WTC11 (cell line): ENCODE data around the gene IMP3.
"Not testable (repeated sequence)": the region's sequence is repeated elsewhere in the genome, so short reads cannot be mapped to it uniquely, and the experiment has no call there.

Experiments
- CREB1 ChIP-seq: sonication (generic); formaldehyde crosslinking; IDR thresholded peaks from 2 replicates; pipeline ENCODE4 v1.8.0; 2023; ENCODE audit warnings: mild to moderate bottlenecking, missing genetic modification reagents
- ESRRA ChIP-seq: sonication (generic); formaldehyde crosslinking; IDR thresholded peaks from 2 replicates; pipeline ENCODE4 v1.8.1; 2022; ENCODE audit warnings: mild to moderate bottlenecking, missing genetic modification reagents, borderline replicate concordance
- GABPB1 ChIP-seq: sonication (generic); formaldehyde crosslinking; IDR thresholded peaks from 2 replicates; pipeline ENCODE4 v1.8.1; 2023; ENCODE audit warnings: mild to moderate bottlenecking, missing genetic modification reagents
- NR2C2 ChIP-seq: sonication (generic); formaldehyde crosslinking; IDR thresholded peaks from 2 replicates; pipeline ENCODE4 v1.8.0; 2022; ENCODE audit warnings: mild to moderate bottlenecking, missing genetic modification reagents
- TF ChIP-seq, protein P1 (sequence below): fragments of 200-600 bp; IDR thresholded peaks from 2 replicates; pipeline ENCODE4 v1.8.0; 2022; ENCODE audit warnings: antibody characterized with exemption
- TF ChIP-seq, protein P2 (sequence below): sonication (generic); formaldehyde crosslinking; IDR thresholded peaks from 2 replicates; pipeline ENCODE4 v1.8.1; 2023; ENCODE audit warnings: mild to moderate bottlenecking, missing genetic modification reagents, moderate library complexity
- TF ChIP-seq, protein P3 (sequence below): sonication (generic); formaldehyde crosslinking; conservative IDR thresholded peaks from 2 replicates; pipeline ENCODE4 v1.8.1; 2022; ENCODE audit warnings: mild to moderate bottlenecking, missing genetic modification reagents
- TF ChIP-seq, protein P4 (sequence below): fragments of 250-450 bp; sonication (Bioruptor Pico); IDR thresholded peaks from 2 replicates; pipeline ENCODE4 v1.8.0; 2021; ENCODE audit warnings: mild to moderate bottlenecking
- TF ChIP-seq, protein P5 (sequence below): sonication (generic); formaldehyde crosslinking; IDR thresholded peaks from 2 replicates; pipeline ENCODE4 v1.8.0; 2022; ENCODE audit warnings: mild to moderate bottlenecking, missing genetic modification reagents

DNA sequence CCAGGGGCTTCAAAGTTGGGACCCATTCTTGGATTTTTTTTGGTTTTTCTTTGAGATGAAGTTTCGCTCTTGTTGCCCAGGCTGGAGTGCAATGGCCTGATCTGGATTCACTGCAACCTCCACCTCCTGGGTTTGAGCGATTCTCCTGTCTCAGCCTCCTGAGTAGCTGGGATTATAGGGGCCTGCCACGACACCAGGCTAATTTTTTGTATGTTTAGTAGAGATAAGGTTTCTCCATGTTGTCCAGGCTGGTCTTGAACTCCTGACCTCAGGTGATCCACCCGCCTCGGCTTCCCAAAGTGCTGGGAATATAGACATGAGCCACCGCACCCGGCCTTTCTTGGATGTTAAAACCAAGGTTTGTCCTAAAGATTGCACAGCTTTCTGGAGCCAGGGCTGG lies 6.1 kb downstream of the IMP3 start:
- TF ChIP-seq, protein P1, sequence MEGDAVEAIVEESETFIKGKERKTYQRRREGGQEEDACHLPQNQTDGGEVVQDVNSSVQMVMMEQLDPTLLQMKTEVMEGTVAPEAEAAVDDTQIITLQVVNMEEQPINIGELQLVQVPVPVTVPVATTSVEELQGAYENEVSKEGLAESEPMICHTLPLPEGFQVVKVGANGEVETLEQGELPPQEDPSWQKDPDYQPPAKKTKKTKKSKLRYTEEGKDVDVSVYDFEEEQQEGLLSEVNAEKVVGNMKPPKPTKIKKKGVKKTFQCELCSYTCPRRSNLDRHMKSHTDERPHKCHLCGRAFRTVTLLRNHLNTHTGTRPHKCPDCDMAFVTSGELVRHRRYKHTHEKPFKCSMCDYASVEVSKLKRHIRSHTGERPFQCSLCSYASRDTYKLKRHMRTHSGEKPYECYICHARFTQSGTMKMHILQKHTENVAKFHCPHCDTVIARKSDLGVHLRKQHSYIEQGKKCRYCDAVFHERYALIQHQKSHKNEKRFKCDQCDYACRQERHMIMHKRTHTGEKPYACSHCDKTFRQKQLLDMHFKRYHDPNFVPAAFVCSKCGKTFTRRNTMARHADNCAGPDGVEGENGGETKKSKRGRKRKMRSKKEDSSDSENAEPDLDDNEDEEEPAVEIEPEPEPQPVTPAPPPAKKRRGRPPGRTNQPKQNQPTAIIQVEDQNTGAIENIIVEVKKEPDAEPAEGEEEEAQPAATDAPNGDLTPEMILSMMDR = not testable (repeated sequence)
- not testable (repeated sequence) for TF ChIP-seq NR2C2; CREB1 (CRISPR knock-in tag); GABPB1; ESRRA (CRISPR knock-in tag)
- TF ChIP-seq, protein P2, sequence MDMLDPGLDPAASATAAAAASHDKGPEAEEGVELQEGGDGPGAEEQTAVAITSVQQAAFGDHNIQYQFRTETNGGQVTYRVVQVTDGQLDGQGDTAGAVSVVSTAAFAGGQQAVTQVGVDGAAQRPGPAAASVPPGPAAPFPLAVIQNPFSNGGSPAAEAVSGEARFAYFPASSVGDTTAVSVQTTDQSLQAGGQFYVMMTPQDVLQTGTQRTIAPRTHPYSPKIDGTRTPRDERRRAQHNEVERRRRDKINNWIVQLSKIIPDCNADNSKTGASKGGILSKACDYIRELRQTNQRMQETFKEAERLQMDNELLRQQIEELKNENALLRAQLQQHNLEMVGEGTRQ (CRISPR knock-in tag) = not testable (repeated sequence)
- TF ChIP-seq, protein P3, sequence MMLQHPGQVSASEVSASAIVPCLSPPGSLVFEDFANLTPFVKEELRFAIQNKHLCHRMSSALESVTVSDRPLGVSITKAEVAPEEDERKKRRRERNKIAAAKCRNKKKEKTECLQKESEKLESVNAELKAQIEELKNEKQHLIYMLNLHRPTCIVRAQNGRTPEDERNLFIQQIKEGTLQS = not testable (repeated sequence)
- TF ChIP-seq, protein P4, sequence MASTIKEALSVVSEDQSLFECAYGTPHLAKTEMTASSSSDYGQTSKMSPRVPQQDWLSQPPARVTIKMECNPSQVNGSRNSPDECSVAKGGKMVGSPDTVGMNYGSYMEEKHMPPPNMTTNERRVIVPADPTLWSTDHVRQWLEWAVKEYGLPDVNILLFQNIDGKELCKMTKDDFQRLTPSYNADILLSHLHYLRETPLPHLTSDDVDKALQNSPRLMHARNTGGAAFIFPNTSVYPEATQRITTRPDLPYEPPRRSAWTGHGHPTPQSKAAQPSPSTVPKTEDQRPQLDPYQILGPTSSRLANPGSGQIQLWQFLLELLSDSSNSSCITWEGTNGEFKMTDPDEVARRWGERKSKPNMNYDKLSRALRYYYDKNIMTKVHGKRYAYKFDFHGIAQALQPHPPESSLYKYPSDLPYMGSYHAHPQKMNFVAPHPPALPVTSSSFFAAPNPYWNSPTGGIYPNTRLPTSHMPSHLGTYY (CRISPR knock-in tag) = not testable (repeated sequence)
- TF ChIP-seq, protein P5, sequence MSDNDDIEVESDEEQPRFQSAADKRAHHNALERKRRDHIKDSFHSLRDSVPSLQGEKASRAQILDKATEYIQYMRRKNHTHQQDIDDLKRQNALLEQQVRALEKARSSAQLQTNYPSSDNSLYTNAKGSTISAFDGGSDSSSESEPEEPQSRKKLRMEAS (CRISPR knock-in tag) = not testable (repeated sequence)
